B cell (primary cell): ENCODE measurements around the gene PIK3CB. TPM values are rescaled to one million over a fixed set of nuclear protein-coding genes. Genes with fewer than 3 reads are reported as not detected.

Experiments used
- ATAC-seq: fragments of 200-7000 bp; cut with Tn5 transposase; one replicate; pipeline ENCODE4 v1.10.0; 2021; ENCODE audit warnings: low read depth, mild to moderate bottlenecking, moderate number of reproducible peaks, moderate library complexity
- CTCF ChIA-PET: fragments of 350-600 bp; sonication (Branson Sonifier 250); formaldehyde crosslinking; loops from one replicate; lab custom pipeline; 2021; ENCODE audit warnings: antibody characterized with exemption, inconsistent platforms; lab: Charles Lee
- POLR2A ChIA-PET: fragments of 350-600 bp; sonication (Branson Sonifier 250); formaldehyde crosslinking; loops from one replicate; lab custom pipeline; 2021; ENCODE audit warnings: antibody characterized with exemption; lab: Charles Lee
- DNase-seq: peaks from one replicate; pipeline ENCODE4 v3.0.0; 2013
- H2AFZ ChIP-seq: 2 replicates; pipeline ENCODE4 v1.6.1; 2012; ENCODE audit warnings: mild to moderate bottlenecking, low read depth, low read length; ENCODE audit not compliant: insufficient read depth, poor library complexity, severe bottlenecking
- H3K27ac ChIP-seq, 2 donors: 1 replicate in 1 of 2; 2 replicates in 1 of 2; pipeline ENCODE4 v1.5.1; 2012 to 2013; ENCODE audit warnings: low read length in 2 of 2, mild to moderate bottlenecking in 2 of 2, moderate library complexity in 1 of 2
- H3K27me3 ChIP-seq, 4 experiments: fragments of 200-600 bp in 1 of 4; sonication (generic) in 1 of 4; replicated peaks in 1 of 4; 1 replicate in 2 of 4; 2 replicates in 2 of 4; pipeline versions ENCODE4 v1.6.1 to v1.7.0; 2013 to 2016; ENCODE audit warnings: low read length in 3 of 4, mild to moderate bottlenecking in 2 of 4, mixed read lengths in 1 of 4, moderate library complexity in 1 of 4; ENCODE audit not compliant: insufficient read depth in 4 of 4, control insufficient read depth in 3 of 4; ENCODE audit errors: control extremely low read depth in 1 of 4
- H3K36me3 ChIP-seq, 2 experiments: replicated peaks in 1 of 2; 1 replicate in 1 of 2; 2 replicates in 1 of 2; pipeline versions ENCODE4 v1.6.1 to v1.7.1; 2013; ENCODE audit warnings: low read length in 1 of 2; ENCODE audit not compliant: insufficient read depth in 2 of 2, control insufficient read depth in 1 of 2; ENCODE audit errors: control extremely low read depth in 1 of 2, extremely low read depth in 1 of 2
- H3K4me1 ChIP-seq, 2 donors: fragments of 200-600 bp in 1 of 2; sonication (generic) in 1 of 2; 1 replicate in 1 of 2; 2 replicates in 1 of 2; pipeline versions ENCODE4 v1.5.1 to v1.6.1; 2013 to 2017; ENCODE audit warnings: low read length in 2 of 2; ENCODE audit not compliant: control insufficient read depth in 2 of 2, insufficient read depth in 2 of 2
- H3K4me2 ChIP-seq: replicated peaks from 2 replicates; pipeline ENCODE3; 2012; ENCODE audit warnings: mild to moderate bottlenecking, low read depth, low read length; ENCODE audit not compliant: poor library complexity, severe bottlenecking
- H3K4me3 ChIP-seq, 5 experiments: fragments of 200-600 bp in 1 of 5; sonication (generic) in 1 of 5; 1 replicate in 3 of 5; 2 replicates in 2 of 5; pipeline versions ENCODE4 v1.5.1 to v1.7.0; 2011 to 2016; ENCODE audit warnings: low read length in 4 of 5, mild to moderate bottlenecking in 4 of 5, low read depth in 2 of 5, control low read depth in 1 of 5, moderate library complexity in 1 of 5; ENCODE audit not compliant: insufficient read depth in 1 of 5; ENCODE audit errors: control extremely low read depth in 1 of 5, extremely low read depth in 1 of 5
- H3K79me2 ChIP-seq: fragments of 200-600 bp; sonication (generic); one replicate; pipeline ENCODE4 v1.6.0; 2016; ENCODE audit warnings: low read length; ENCODE audit not compliant: control insufficient read depth, insufficient read depth
- H3K9ac ChIP-seq: fragments of 200-600 bp; sonication (generic); 2 replicates; pipeline ENCODE4 v1.6.1; 2017; ENCODE audit warnings: mild to moderate bottlenecking, low read length, moderate library complexity
- H3K9me3 ChIP-seq, 3 donors: one replicate each; pipeline versions ENCODE4 v1.6.1 to v1.7.1; 2013; ENCODE audit warnings: low read length in 2 of 3; ENCODE audit not compliant: control insufficient read depth in 2 of 3, insufficient read depth in 1 of 3; ENCODE audit errors: control extremely low read depth in 1 of 3
- H4K20me1 ChIP-seq: 2 replicates; pipeline ENCODE4 v1.6.0; 2012; ENCODE audit warnings: mild to moderate bottlenecking, low read length; ENCODE audit not compliant: insufficient read depth, control insufficient read depth, poor library complexity, severe bottlenecking
- H3K27ac Mint-ChIP-seq: one replicate; pipeline ENCODE4 v1.8.0; 2021; ENCODE audit warnings: mixed read lengths
- H3K27me3 Mint-ChIP-seq: one replicate; pipeline ENCODE4 v1.8.0; 2021; ENCODE audit warnings: mixed read lengths
- H3K4me1 Mint-ChIP-seq: one replicate; pipeline ENCODE4 v1.8.0; 2021; ENCODE audit warnings: mixed read lengths
- H3K4me3 Mint-ChIP-seq: one replicate; pipeline ENCODE4 v1.8.0; 2021; ENCODE audit warnings: mixed read lengths
- H3K9me3 Mint-ChIP-seq: one replicate; pipeline ENCODE4 v1.8.0; 2022; ENCODE audit warnings: mixed read lengths; ENCODE audit not compliant: insufficient read depth
- EZH2 ChIP-seq: IDR thresholded peaks from 2 replicates; pipeline ENCODE4 v1.6.1; 2012; ENCODE audit warnings: borderline replicate concordance, low read depth, mild to moderate bottlenecking, moderate library complexity, low read length; ENCODE audit not compliant: insufficient read depth, poor library complexity, severe bottlenecking
- WGBS: methylation state at CpG from one replicate; pipeline ENCODE4 v1.1.5; 2013; ENCODE audit warnings: missing lambda C conversion rate; ENCODE audit not compliant: insufficient coverage; 5-methylcytosine and 5-hydroxymethylcytosine counted together
- intact Hi-C: fragments of 100-400 bp; cut with micrococcal nuclease; formaldehyde crosslinking; loops from one replicate; pipeline ENCODE4 v1.10.0; 2022
- polyA plus RNA-seq: library from polyadenylated mRNA; depleted of rRNA; stranded (reverse); fragments of >200 nt; gene quantifications from 2 replicates; pipeline ENCODE4 v1.2.3, GENCODE V29; 2012
- total RNA-seq, 2 donors: library from RNA; stranded (reverse); fragments of 120-200 nt in 1 of 2; gene quantifications; 1 replicate in 1 of 2; 2 replicates in 1 of 2; pipeline versions ENCODE4 v1.2.3 to v1.2.4, GENCODE V29; 2013 to 2022
- TF ChIP-seq, protein P1 (sequence below): fragments of 200-600 bp; IDR thresholded peaks from one replicate; pipeline ENCODE4 v1.8.0; 2022; ENCODE audit warnings: antibody characterized with exemption, mild to moderate bottlenecking

The PIK3CB gene
- total and polyA plus RNA-seq, 2 donors (not counting 1 experiment from before 2014, with no cell fraction given): 3.6 to 29.4 TPM

DNA sequence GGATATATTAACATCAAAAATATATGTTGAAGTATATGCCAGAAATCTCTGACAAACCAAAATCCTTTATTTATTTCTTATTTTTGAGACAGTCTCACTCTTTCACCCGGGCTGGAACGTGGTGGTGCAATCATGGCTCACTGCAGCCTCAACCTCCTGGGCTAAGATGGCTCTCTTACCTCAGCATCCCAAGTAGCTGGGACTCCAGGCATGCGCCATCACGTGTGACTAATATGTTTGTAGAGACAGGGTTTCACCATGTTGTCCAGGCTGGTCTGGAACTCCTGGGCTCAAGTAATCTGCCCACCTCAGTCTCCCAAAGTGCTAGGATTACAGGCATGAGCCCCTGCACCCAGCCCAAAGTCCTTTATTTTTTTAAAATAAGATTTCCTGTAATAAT lies 214.3 kb downstream of the PIK3CB start:
- Histone ChIP-seq H3K4me2 (no peak overlapping the region), H3K27ac (no peak overlapping the region), H4K20me1 (no peaks in the 10 kb centered on the region), H2AFZ (no peak overlapping the region), H3K36me3 (no peaks in the 10 kb centered on the region), H3K27me3 (no peaks in the 10 kb centered on the region), H3K79me2 (peaks cover 21% of the 10 kb centered on the region), H3K9me3 (no peaks in the 10 kb centered on the region), H3K9ac (no peak overlapping the region), H3K4me3 (no peak overlapping the region), H3K4me1 (no peaks in the 10 kb centered on the region)
- Mint-ChIP-seq H3K9me3 (no peaks in the 10 kb centered on the region), H3K27me3 (no peaks in the 10 kb centered on the region), H3K27ac (no peak overlapping the region), H3K4me3 (no peak overlapping the region), H3K4me1 (no peaks in the 10 kb centered on the region)
- no peak for DNase-seq
- ChIA-PET CTCF (interaction anchor here (1.8 kb wide), 1 partner anchor 295 kb away, joined by 4 read pairs; no protein-coding TSS in a partner anchor), POLR2A (no interaction called here)
- intact Hi-C loops: no loop called here
- 100% methylated on average over 2 of the region's 4 CpGs for WGBS
- TF ChIP-seq, protein P1, sequence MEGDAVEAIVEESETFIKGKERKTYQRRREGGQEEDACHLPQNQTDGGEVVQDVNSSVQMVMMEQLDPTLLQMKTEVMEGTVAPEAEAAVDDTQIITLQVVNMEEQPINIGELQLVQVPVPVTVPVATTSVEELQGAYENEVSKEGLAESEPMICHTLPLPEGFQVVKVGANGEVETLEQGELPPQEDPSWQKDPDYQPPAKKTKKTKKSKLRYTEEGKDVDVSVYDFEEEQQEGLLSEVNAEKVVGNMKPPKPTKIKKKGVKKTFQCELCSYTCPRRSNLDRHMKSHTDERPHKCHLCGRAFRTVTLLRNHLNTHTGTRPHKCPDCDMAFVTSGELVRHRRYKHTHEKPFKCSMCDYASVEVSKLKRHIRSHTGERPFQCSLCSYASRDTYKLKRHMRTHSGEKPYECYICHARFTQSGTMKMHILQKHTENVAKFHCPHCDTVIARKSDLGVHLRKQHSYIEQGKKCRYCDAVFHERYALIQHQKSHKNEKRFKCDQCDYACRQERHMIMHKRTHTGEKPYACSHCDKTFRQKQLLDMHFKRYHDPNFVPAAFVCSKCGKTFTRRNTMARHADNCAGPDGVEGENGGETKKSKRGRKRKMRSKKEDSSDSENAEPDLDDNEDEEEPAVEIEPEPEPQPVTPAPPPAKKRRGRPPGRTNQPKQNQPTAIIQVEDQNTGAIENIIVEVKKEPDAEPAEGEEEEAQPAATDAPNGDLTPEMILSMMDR: no peak
- TF ChIP-seq EZH2: no peak
- no peak for ATAC-seq

DNA sequence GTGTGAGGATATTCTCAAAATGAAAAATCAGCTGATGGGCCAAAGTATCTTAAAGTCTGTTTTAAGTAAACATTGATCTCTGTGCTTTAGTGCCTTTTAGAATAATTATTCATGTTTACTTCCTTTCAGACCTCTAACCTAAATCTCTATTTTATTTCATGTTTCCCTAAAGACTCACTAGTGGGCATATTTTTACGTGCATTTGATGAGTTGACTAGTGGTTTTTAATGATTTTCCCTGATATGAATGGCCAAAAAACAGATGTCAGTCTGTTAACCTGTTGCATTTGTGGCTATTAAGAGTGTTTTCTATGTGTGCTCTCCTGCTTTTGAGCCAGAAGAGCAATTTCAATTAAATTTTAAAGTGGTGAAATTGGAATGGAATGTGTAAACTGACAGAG lies 219.3 kb downstream of the PIK3CB start:
- Histone ChIP-seq H2AFZ (no peak overlapping the region), H3K4me2 (no peak overlapping the region), H3K4me3 (no peak overlapping the region), H3K9ac (no peak overlapping the region), H3K36me3 (no peaks in the 10 kb centered on the region), H3K27me3 (no peaks in the 10 kb centered on the region), H3K4me1 (no peaks in the 10 kb centered on the region), H3K27ac (no peak overlapping the region), H3K79me2 (peaks cover 45% of the 10 kb centered on the region), H4K20me1 (no peaks in the 10 kb centered on the region), H3K9me3 (no peaks in the 10 kb centered on the region)
- H3K27ac Mint-ChIP-seq: no peak overlapping the region
- POLR2A ChIA-PET: no interaction called here
- ATAC-seq: no peak
- TF ChIP-seq, protein P1: no peak
- no peak for TF ChIP-seq EZH2
- H3K4me1 Mint-ChIP-seq: no peaks in the 10 kb centered on the region
- H3K9me3 Mint-ChIP-seq: no peaks in the 10 kb centered on the region
- DNase-seq: no peak
- no peaks in the 10 kb centered on the region for H3K27me3 Mint-ChIP-seq
- H3K4me3 Mint-ChIP-seq: no peak overlapping the region
- WGBS: 80% methylated on average over 1 of the region's 1 CpG
- intact Hi-C loops: loop anchor here (10.0 kb wide), 1 partner anchor 69 kb away; no protein-coding TSS in a partner anchor
- CTCF ChIA-PET: interaction anchor here (1.0 to 1.3 kb wide), 2 partner anchors 11 to 300 kb away, joined by 3 read pairs; no protein-coding TSS in a partner anchor
